Progenitor cell of endocrine pancreas (in vitro differentiated cells): Measurements from ENCODE around the gene ABCC10. TPM values are rescaled to one million over a fixed set of nuclear protein-coding genes. Genes with fewer than 3 reads are reported as not detected.

Experiments used
- DNase-seq: peaks from one replicate; pipeline ENCODE4 v3.0.0; 2021; ENCODE audit warnings: low spot score; ENCODE audit not compliant: unreplicated experiment
- H3K27ac Mint-ChIP-seq: 2 replicates; pipeline ENCODE4 v1.8.0; 2021; ENCODE audit warnings: mild to moderate bottlenecking, moderate library complexity, mixed read lengths
- H3K27me3 Mint-ChIP-seq: 2 replicates; pipeline ENCODE4 v1.8.0; 2021; ENCODE audit warnings: mixed read lengths
- H3K36me3 Mint-ChIP-seq: 2 replicates; pipeline ENCODE4 v1.8.0; 2022; ENCODE audit warnings: mixed read lengths; ENCODE audit not compliant: insufficient read depth
- H3K4me1 Mint-ChIP-seq: 2 replicates; pipeline ENCODE4 v1.8.0; 2021; ENCODE audit warnings: low read depth, mixed read lengths
- H3K4me3 Mint-ChIP-seq: 2 replicates; pipeline ENCODE4 v1.8.0; 2021; ENCODE audit warnings: low read depth, mild to moderate bottlenecking, moderate library complexity, mixed read lengths
- H3K9me3 Mint-ChIP-seq: 2 replicates; pipeline ENCODE4 v1.8.0; 2021; ENCODE audit warnings: low read depth, mixed read lengths
- CTCF ChIP-seq: fragments of 200-600 bp; sonication (generic); IDR thresholded peaks from one replicate; pipeline ENCODE4 v1.5.0; 2021; ENCODE audit warnings: antibody characterized with exemption, mild to moderate bottlenecking; ENCODE audit not compliant: unreplicated experiment
- total RNA-seq: library from RNA; stranded (reverse); gene quantifications from 2 replicates; pipeline ENCODE4 v1.2.1, GENCODE V29; 2021

Gene ABCC10
- total RNA-seq, 1 donor from 2014 or later: 68.8 TPM

- H3K36me3 Mint-ChIP-seq: peaks cover 4% of the 10 kb centered on the region
- H3K27me3 Mint-ChIP-seq: no peaks in the 10 kb centered on the region
- peaks cover 3% of the 10 kb centered on the region for H3K9me3 Mint-ChIP-seq
- H3K4me1 Mint-ChIP-seq: peaks cover 11% of the 10 kb centered on the region
- no peak for DNase-seq
- peak overlapping the region; percentile 96 for H3K4me3 Mint-ChIP-seq
- H3K27ac Mint-ChIP-seq: peak overlapping the region; percentile 99
- no peak for TF ChIP-seq CTCF
Observed at GRCh38 chr6:43426928-43427405, 374 bp upstream of the ABCC10 start.

- H3K36me3 Mint-ChIP-seq: peaks cover 4% of the 10 kb centered on the region
- peaks cover 11% of the 10 kb centered on the region for H3K4me1 Mint-ChIP-seq
- peak overlapping the region; percentile 99 for H3K27ac Mint-ChIP-seq
- DNase-seq: no peak
- peak overlapping the region; percentile 96 for H3K4me3 Mint-ChIP-seq
- H3K27me3 Mint-ChIP-seq: no peaks in the 10 kb centered on the region
- peaks cover 3% of the 10 kb centered on the region for H3K9me3 Mint-ChIP-seq
- no peak for TF ChIP-seq CTCF
Observed at GRCh38 chr6:43428112-43428570, 800 bp downstream of the ABCC10 start.

- no peak for DNase-seq
- Mint-ChIP-seq H3K4me1 (peaks cover 11% of the 10 kb centered on the region), H3K36me3 (peaks cover 4% of the 10 kb centered on the region), H3K9me3 (peaks cover 3% of the 10 kb centered on the region), H3K27ac (peak overlapping the region; percentile 99), H3K4me3 (peak overlapping the region; percentile 96), H3K27me3 (no peaks in the 10 kb centered on the region)
- no peak for TF ChIP-seq CTCF
Observed at GRCh38 chr6:43428874-43429273, 1.5 kb downstream of the ABCC10 start.

- Mint-ChIP-seq H3K27ac (no peak overlapping the region), H3K36me3 (peaks cover 2% of the 10 kb centered on the region), H3K9me3 (no peaks in the 10 kb centered on the region), H3K27me3 (no peaks in the 10 kb centered on the region), H3K4me1 (peaks cover 13% of the 10 kb centered on the region), H3K4me3 (no peak overlapping the region)
- DNase-seq: no peak
- no peak for TF ChIP-seq CTCF
Observed at GRCh38 chr6:43432009-43432945, 4.9 kb downstream of the ABCC10 start.

- no peaks in the 10 kb centered on the region for H3K27me3 Mint-ChIP-seq
- H3K27ac Mint-ChIP-seq: no peak overlapping the region
- no peak for TF ChIP-seq CTCF
- no peak for DNase-seq
- H3K9me3 Mint-ChIP-seq: no peaks in the 10 kb centered on the region
- H3K4me1 Mint-ChIP-seq: peaks cover 11% of the 10 kb centered on the region
- no peak overlapping the region for H3K4me3 Mint-ChIP-seq
- peaks cover 2% of the 10 kb centered on the region for H3K36me3 Mint-ChIP-seq
Observed at GRCh38 chr6:43433148-43433547, 5.8 kb downstream of the ABCC10 start.
